Neutrophil (primary cell): ENCODE results near the gene IFIT1B.
"Not testable (repeated sequence)": the region's sequence is repeated elsewhere in the genome, so short reads cannot be mapped to it uniquely, and the experiment has no call there.

ENCODE experiments used
- H3K27ac ChIP-seq: fragments of 200-600 bp; sonication (generic); 2 replicates; pipeline ENCODE4 v1.5.1; 2016; ENCODE audit warnings: mild to moderate bottlenecking, moderate library complexity
- H3K27me3 ChIP-seq: fragments of 200-600 bp; sonication (generic); 2 replicates; pipeline ENCODE4 v1.6.0; 2016; ENCODE audit warnings: mild to moderate bottlenecking
- H3K36me3 ChIP-seq: fragments of 200-600 bp; sonication (generic); 2 replicates; pipeline ENCODE4 v1.5.1; 2017
- H3K4me1 ChIP-seq, 2 experiments: fragments of 200-600 bp in 1 of 2; sonication (generic) in 1 of 2; 1 replicate in 1 of 2; 2 replicates in 1 of 2; pipeline versions ENCODE4 v1.5.1 to v1.6.1; 2013 to 2016; ENCODE audit warnings: low read depth in 1 of 2, low read length in 1 of 2, mild to moderate bottlenecking in 1 of 2, moderate library complexity in 1 of 2; ENCODE audit not compliant: control insufficient read depth in 1 of 2, insufficient read depth in 1 of 2
- H3K4me3 ChIP-seq, 2 experiments: fragments of 200-600 bp in 1 of 2; sonication (generic) in 1 of 2; 1 replicate in 1 of 2; 2 replicates in 1 of 2; pipeline ENCODE4 v1.5.1; 2013 to 2016; ENCODE audit warnings: low read depth in 1 of 2, low read length in 1 of 2, mild to moderate bottlenecking in 1 of 2, moderate library complexity in 1 of 2
- H3K9me3 ChIP-seq: fragments of 200-600 bp; sonication (generic); 2 replicates; pipeline ENCODE4 v1.5.1; 2016
- TF ChIP-seq, protein P1 (sequence below): fragments of 200-600 bp; sonication (generic); IDR thresholded peaks from 2 replicates; pipeline ENCODE4 v1.5.1; 2016; ENCODE audit warnings: antibody characterized with exemption

The IFIT1B gene

DNA sequence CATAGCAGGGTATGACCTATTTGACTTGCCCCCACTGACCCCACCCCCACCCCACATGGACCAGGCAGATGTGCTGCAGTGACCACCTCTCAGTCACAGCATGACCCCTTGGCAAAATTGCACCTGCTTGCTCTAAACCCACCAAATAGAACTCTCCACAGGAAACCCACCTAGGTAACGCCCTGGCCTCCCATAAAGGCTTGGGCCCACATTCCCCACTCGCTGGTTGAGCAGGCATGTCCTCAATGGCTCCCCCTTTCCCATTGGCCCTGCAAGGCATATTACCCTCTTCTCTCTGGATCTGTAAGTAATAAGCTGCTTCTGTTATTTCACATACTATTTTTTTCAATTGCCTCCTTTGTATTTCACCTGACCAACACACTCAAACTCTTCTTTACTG is 17.3 kb downstream of the IFIT1B start:
- Histone ChIP-seq H3K4me3 (no peak overlapping the region), H3K36me3 (no peaks in the 10 kb centered on the region), H3K27me3 (no peaks in the 10 kb centered on the region), H3K9me3 (no peaks in the 10 kb centered on the region), H3K27ac (no peak overlapping the region), H3K4me1 (peaks cover 22 to 28% of the 10 kb centered on the region in 2 experiments)
- TF ChIP-seq, protein P1, sequence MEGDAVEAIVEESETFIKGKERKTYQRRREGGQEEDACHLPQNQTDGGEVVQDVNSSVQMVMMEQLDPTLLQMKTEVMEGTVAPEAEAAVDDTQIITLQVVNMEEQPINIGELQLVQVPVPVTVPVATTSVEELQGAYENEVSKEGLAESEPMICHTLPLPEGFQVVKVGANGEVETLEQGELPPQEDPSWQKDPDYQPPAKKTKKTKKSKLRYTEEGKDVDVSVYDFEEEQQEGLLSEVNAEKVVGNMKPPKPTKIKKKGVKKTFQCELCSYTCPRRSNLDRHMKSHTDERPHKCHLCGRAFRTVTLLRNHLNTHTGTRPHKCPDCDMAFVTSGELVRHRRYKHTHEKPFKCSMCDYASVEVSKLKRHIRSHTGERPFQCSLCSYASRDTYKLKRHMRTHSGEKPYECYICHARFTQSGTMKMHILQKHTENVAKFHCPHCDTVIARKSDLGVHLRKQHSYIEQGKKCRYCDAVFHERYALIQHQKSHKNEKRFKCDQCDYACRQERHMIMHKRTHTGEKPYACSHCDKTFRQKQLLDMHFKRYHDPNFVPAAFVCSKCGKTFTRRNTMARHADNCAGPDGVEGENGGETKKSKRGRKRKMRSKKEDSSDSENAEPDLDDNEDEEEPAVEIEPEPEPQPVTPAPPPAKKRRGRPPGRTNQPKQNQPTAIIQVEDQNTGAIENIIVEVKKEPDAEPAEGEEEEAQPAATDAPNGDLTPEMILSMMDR = no peak

DNA sequence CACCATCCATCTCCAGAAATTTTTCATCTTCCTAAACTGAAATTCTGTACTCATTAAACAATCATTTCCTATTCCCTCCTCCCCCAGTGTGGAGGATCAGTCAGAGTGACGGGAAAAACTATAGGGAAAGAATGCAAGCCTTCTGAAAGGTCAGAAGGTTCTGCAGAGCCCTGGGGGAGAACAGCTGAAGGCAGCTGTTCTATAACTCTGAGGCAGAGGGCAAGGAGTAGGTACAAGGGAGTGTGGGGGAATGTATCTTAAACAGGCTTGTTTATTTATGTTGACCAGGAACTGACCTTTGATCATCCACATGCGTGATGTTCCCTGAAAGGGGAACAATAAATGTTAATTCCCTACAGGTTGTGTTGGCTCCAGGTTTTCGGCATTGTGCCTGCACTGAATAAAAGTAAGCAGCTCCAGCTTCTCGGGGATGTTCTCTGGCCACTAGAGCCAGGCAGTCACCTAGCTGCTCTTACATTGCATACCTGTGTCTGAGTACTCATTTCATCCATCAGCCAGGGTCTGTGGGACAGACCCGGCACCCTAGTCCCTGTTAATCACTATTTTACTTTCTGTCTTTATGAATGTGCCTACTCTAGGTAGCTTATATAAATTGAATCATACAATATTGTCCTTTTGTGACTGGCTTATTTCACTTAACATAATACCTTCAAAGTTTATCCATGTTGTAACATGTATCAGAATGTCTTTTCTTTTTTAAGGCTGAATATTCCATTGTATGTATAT is 20.3 kb downstream of the IFIT1B start:
- Histone ChIP-seq H3K4me3 (no peak overlapping the region), H3K27me3 (no peaks in the 10 kb centered on the region), H3K4me1 (peaks cover 8 to 10% of the 10 kb centered on the region in 2 experiments), H3K27ac (no peak overlapping the region), H3K9me3 (no peaks in the 10 kb centered on the region), H3K36me3 (peaks cover 6% of the 10 kb centered on the region)
- TF ChIP-seq, protein P1 = no peak

DNA sequence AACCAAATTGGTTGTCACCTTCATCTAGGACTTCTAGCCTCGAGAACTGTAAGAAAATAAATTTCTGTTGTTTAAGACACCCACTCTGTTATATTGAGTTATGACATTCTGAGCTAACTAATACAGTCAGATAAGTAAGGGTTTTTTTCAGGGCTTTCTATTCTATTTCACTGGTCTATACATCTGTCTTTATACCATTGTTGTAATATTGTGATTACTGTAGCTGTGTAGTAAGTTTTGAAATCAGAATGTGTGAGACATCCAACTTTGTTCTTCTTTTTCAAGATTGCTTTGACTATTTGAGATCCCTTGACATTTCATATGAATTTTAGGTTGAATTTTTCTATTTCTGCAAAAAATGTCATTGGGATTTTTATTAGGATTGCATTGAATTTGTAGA is 22.1 kb downstream of the IFIT1B start:
- no peaks in the 10 kb centered on the region for H3K9me3 ChIP-seq
- H3K4me1 ChIP-seq = no peaks in the 10 kb centered on the region
- H3K4me3 ChIP-seq = no peak overlapping the region
- H3K36me3 ChIP-seq = peaks cover 6% of the 10 kb centered on the region
- no peak overlapping the region for H3K27ac ChIP-seq
- TF ChIP-seq, protein P1 = no peak
- H3K27me3 ChIP-seq = no peaks in the 10 kb centered on the region

DNA sequence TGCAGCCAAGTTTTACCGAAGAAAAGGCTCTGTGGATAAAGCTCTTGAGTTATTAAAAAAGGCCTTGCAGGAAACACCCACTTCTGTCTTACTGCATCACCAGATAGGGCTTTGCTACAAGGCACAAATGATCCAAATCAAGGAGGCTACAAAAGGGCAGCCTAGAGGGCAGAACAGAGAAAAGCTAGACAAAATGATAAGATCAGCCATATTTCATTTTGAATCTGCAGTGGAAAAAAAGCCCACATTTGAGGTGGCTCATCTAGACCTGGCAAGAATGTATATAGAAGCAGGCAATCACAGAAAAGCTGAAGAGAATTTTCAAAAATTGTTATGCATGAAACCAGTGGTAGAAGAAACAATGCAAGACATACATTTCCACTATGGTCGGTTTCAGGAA is 25.2 kb downstream of the IFIT1B start:
- TF ChIP-seq, protein P1 = no peak
- H3K4me1 ChIP-seq = no peaks in the 10 kb centered on the region

DNA sequence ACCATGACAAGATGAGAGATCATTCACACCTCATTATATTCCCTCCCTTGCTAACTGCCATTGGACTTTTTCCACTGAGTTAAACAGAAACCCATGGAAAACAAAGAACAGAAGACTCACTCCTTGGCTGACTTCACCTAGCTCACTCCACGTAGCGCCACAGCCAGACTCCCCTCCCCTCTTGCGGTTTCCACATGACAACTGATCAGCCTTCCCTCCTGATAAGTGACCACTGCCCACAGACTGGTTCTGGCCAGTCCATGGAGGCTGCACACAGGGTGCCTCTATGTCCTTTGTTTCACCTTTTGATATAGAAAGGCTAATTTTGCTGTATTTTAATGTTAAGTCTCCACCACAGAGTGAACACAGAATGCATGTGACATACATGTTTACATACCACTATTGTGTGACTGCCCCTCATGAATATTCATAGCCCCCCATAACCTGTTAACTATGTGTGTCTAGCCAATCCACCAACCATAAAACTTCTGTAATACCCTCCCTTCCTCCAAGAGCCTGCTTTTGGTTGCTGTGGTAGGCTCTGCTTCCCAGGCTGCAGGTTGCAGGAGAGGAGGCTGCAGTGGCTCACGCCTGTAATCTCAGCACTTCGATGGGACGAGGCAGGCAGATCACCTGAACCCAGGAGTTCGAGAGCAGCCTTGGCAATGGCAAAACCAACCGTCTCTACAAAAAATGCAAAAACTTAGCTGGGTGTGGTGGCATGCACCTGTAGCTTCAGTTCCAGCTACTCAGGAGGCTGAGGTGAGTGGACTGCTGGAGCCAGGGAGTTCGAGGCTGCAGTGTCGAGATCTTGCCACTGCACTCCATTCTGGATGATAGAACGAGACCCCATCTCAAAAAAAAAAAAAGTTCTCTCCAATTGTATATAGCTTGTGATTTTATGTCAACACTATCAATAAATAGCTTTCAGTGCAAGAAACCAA is 26.5 kb downstream of the IFIT1B start:
- Histone ChIP-seq H3K36me3 (peaks cover 6% of the 10 kb centered on the region), H3K27me3 (no peaks in the 10 kb centered on the region), H3K4me1 (no peaks in the 10 kb centered on the region), H3K4me3 (no peak overlapping the region), H3K9me3 (no peaks in the 10 kb centered on the region), H3K27ac (no peak overlapping the region)
- TF ChIP-seq, protein P1 = no peak

More for the DNA sequence above, 25.2 kb downstream of the IFIT1B start:
- peaks cover 6% of the 10 kb centered on the region for H3K36me3 ChIP-seq
- no peak overlapping the region for H3K4me3 ChIP-seq
- no peak overlapping the region for H3K27ac ChIP-seq
- no peaks in the 10 kb centered on the region for H3K27me3 ChIP-seq
- no peaks in the 10 kb centered on the region for H3K9me3 ChIP-seq

DNA sequence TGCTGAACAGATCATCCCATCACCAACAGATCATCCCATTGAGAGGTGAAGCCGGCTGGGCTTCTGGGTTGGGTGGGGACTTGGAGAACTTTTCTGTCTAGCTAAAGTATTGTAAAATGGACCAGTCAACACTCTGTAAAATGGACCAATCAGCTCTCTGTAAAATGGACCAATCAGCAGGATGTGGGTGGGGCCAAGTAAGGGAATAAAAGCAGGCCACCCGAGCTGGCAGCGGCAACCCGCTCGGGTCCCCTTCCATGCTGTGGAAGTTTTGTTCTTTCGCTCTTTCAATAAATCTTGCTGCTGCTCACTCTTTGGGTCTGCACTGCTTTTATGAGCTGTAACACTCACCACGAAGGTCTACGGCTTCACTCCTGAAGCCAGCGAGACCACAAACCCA is 28.3 kb downstream of the IFIT1B start:
- not testable (repeated sequence) for H3K27ac ChIP-seq, H3K36me3 ChIP-seq, H3K4me1 ChIP-seq, H3K4me3 ChIP-seq, H3K27me3 ChIP-seq, H3K9me3 ChIP-seq

DNA sequence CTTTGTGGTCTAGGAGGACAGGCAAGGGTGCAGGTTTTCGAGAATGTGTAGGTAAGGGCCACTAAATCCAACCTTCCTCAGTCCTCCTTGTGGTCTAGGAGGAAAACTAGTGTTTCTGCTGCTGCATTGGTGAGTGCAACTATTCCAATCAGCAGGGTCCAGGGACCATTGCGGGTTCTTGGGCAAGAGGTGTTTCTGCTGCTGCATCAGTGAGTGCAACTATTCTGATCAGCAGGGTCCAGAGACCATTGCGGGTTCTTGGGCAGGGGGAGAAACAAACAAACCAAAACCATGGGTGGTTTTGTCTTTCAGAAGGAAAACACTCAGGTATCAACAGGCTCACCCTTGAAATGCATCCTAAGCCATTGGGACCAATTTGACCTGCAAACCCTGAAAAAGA is 29.9 kb downstream of the IFIT1B start:
- H3K4me3 ChIP-seq, H3K27me3 ChIP-seq, H3K9me3 ChIP-seq, H3K4me1 ChIP-seq, H3K27ac ChIP-seq, H3K36me3 ChIP-seq: not testable (repeated sequence)

DNA sequence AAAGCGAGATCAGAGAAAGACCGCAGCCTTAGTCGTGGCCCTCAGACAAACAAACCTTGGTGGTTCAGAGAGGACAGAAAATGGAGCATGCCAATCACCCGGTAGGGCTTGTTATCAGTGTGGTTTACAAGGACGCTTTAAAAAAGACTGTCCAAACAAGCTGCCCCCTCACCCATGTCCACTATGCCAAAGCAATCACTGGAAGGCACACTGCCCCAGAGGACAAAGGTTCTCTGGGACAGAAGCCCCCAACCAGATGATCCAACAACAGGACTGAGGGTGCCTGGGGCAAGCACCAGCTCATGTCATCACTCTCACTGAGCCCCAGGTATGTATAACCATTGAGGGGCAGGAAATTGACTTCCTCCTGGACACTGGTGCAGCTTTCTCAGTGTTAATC is 31.4 kb downstream of the IFIT1B start:
- not testable (repeated sequence) for H3K9me3 ChIP-seq, H3K36me3 ChIP-seq, H3K4me1 ChIP-seq, H3K27me3 ChIP-seq, H3K4me3 ChIP-seq, H3K27ac ChIP-seq
